ENCODE results near the gene KAT7. TPM values are rescaled to one million over a fixed set of nuclear protein-coding genes. Genes with fewer than 3 reads are reported as not detected.

The KAT7 gene
- total and polyA plus RNA-seq, 10 of the 15 experiments (the other 5 are each of a cell fraction or from before 2014, with no cell fraction given), result 6.6 to 45.8 (median 26.3) TPM

DNA sequence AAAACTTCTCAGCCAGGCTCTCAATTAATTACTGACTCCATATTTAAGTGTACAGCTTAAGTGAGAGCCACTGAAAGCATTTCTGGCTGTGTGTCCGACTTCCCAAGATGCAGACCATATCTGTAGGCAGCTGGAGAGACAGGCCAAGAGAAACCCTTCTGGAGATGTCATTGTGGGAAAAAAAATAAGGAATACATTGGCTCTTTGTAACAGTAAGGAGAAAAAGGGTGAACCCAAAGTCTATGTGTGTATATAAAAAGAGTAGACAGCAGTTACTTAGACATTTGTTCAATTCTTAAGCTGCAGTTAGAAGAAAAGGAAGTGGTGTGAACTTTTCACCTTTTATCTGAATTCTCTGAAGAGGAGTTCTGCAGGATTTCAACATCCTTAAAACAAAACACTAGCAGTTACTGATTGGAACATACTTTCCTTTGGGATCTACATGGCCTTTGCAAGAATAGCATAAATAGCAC is 46.3 kb upstream of the KAT7 start (continued):
- TF ChIP-seq FOXK2 (IDR thresholded peaks at IDR 0.05) (no peak), CREB1 (IDR thresholded peaks at IDR 0.05; ENCODE audit: low read depth) (no peak), RCOR1 (conservative IDR thresholded peaks at IDR 0.05; ENCODE audit: low read depth, low read length) (no peak), ZNF217 (IDR thresholded peaks at IDR 0.05) (no peak), RB1 (IDR thresholded peaks at IDR 0.05; ENCODE audit: borderline replicate concordance) (no peak), POLR2AphosphoS2 (IDR thresholded peaks at IDR 0.05; ENCODE audit: low read depth, low read length) (no peak)
- TF ChIP-seq, protein P1, sequence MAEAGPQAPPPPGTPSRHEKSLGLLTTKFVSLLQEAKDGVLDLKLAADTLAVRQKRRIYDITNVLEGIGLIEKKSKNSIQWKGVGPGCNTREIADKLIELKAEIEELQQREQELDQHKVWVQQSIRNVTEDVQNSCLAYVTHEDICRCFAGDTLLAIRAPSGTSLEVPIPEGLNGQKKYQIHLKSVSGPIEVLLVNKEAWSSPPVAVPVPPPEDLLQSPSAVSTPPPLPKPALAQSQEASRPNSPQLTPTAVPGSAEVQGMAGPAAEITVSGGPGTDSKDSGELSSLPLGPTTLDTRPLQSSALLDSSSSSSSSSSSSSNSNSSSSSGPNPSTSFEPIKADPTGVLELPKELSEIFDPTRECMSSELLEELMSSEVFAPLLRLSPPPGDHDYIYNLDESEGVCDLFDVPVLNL (IDR thresholded peaks at IDR 0.05; ENCODE audit: low read depth, low read length), result no peak
- TF ChIP-seq, protein P2, sequence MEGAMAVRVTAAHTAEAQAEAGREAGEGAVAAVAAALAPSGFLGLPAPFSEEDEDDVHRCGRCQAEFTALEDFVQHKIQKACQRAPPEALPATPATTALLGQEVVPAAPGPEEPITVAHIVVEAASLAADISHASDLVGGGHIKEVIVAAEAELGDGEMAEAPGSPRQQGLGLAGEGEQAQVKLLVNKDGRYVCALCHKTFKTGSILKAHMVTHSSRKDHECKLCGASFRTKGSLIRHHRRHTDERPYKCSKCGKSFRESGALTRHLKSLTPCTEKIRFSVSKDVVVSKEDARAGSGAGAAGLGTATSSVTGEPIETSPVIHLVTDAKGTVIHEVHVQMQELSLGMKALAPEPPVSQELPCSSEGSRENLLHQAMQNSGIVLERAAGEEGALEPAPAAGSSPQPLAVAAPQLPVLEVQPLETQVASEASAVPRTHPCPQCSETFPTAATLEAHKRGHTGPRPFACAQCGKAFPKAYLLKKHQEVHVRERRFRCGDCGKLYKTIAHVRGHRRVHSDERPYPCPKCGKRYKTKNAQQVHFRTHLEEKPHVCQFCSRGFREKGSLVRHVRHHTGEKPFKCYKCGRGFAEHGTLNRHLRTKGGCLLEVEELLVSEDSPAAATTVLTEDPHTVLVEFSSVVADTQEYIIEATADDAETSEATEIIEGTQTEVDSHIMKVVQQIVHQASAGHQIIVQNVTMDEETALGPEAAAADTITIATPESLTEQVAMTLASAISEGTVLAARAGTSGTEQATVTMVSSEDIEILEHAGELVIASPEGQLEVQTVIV (IDR thresholded peaks at IDR 0.05; ENCODE audit: borderline replicate concordance, partially characterized antibody), result no peak

All from GM12878 (cell line).